T-helper 1 cell treated with Interleukin-12 subunit alpha and Interleukin-12 subunit beta and Interleukin-4 antibody, amounts not matched to agents 30 μg/mL and 1 μg/mL, for 36 hours (primary cell): Measurements from ENCODE around the gene SRPK1.

Experiments
- H3K27ac Mint-ChIP-seq: one replicate; pipeline ENCODE4 v1.8.0; 2021; ENCODE audit warnings: mild to moderate bottlenecking, mixed read lengths
- H3K27me3 Mint-ChIP-seq: one replicate; pipeline ENCODE4 v1.8.0; 2021; ENCODE audit warnings: low read depth, mixed read lengths
- H3K36me3 Mint-ChIP-seq: one replicate; pipeline ENCODE4 v1.8.0; 2021; ENCODE audit warnings: low read depth, mixed read lengths
- H3K4me1 Mint-ChIP-seq: one replicate; pipeline ENCODE4 v1.8.0; 2021; ENCODE audit warnings: low read depth, mixed read lengths
- H3K4me3 Mint-ChIP-seq: one replicate; pipeline ENCODE4 v1.8.0; 2021; ENCODE audit warnings: mild to moderate bottlenecking, moderate library complexity, mixed read lengths
- H3K9me3 Mint-ChIP-seq: one replicate; pipeline ENCODE4 v1.8.0; 2021; ENCODE audit warnings: mixed read lengths

The SRPK1 gene

DNA sequence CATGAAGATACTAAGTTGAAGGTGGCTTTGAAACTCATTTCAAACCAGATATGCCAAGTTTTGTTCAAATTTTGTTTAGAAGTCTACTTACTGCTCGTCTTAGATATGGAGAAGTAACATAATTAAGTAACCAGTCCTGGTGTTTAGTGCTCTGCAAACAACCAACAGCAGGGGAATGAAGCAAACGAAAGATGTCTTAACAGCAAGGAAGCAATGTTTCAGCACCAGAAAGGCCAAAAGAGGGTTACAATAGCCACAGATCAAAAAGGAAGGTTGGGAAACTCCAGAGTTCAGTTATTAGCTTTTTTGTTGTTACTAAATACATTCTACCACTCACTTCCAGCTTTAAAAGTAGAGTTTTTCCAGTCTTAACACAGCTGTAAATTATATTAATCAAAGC lies 70.7 kb downstream of the SRPK1 start:
- H3K27ac Mint-ChIP-seq = no peak overlapping the region
- no peak overlapping the region for H3K4me3 Mint-ChIP-seq

GRCh38 chr6:35844290-35844689 lies 76.6 kb downstream of the SRPK1 start:
- Mint-ChIP-seq H3K36me3 (peaks cover 33% of the 10 kb centered on the region), H3K27ac (no peak overlapping the region), H3K27me3 (no peaks in the 10 kb centered on the region), H3K9me3 (peaks cover 8% of the 10 kb centered on the region), H3K4me1 (no peaks in the 10 kb centered on the region), H3K4me3 (no peak overlapping the region)

More for the DNA sequence above, 70.7 kb downstream of the SRPK1 start:
- Mint-ChIP-seq H3K9me3 (peaks cover 8% of the 10 kb centered on the region), H3K27me3 (no peaks in the 10 kb centered on the region), H3K4me1 (no peaks in the 10 kb centered on the region), H3K36me3 (peaks cover 56% of the 10 kb centered on the region)

DNA sequence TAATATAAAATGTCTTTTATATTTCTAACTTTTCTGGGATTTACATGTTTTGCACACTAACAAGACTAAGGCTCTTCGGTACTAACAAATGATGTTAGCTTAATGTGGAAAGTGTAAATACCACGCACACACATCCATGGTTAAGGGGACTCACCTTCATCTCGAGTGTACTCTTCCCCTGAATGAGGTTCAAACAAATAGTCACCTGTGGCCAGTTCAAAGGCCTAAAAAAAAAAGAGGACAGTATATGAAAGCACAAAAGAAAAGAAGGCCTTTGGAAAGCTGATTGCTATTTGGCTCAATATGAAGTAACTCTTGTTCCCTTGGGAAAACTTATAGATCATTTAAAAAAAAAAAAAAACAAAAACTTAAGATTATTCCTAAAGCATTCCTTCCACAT lies 78.5 kb downstream of the SRPK1 start:
- Mint-ChIP-seq H3K4me1 (peaks cover 4% of the 10 kb centered on the region), H3K27ac (no peak overlapping the region), H3K4me3 (no peak overlapping the region), H3K27me3 (no peaks in the 10 kb centered on the region), H3K9me3 (no peaks in the 10 kb centered on the region), H3K36me3 (peaks cover 29% of the 10 kb centered on the region)

DNA sequence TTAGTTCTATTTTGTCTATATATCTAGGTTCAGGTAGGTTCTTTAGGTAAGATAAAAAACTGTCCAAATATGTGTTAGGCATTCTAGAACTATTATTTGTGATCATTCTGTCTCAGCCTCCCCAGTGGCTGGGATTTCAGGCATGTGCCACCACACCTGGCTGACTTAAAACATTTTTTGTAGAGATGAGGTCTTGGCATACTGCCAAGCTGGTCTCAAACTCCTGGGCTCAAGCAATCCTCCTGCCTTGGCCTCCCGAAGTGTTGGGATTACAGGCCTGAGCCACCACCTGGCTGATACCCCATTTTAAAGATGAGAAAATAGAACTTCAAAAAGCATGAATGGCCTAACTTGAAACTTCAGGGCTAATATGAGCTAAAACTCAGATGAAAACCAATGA lies 81.9 kb downstream of the SRPK1 start:
- no peak overlapping the region for H3K27ac Mint-ChIP-seq
- H3K27me3 Mint-ChIP-seq = no peaks in the 10 kb centered on the region
- peaks cover 27% of the 10 kb centered on the region for H3K36me3 Mint-ChIP-seq
- H3K4me3 Mint-ChIP-seq = no peak overlapping the region
- no peaks in the 10 kb centered on the region for H3K9me3 Mint-ChIP-seq
- H3K4me1 Mint-ChIP-seq = peaks cover 4% of the 10 kb centered on the region

GRCh38 chr6:35833536-35833935 lies 87.4 kb downstream of the SRPK1 start:
- H3K9me3 Mint-ChIP-seq = no peaks in the 10 kb centered on the region
- no peak overlapping the region for H3K4me3 Mint-ChIP-seq
- H3K4me1 Mint-ChIP-seq = peaks cover 3% of the 10 kb centered on the region
- no peak overlapping the region for H3K27ac Mint-ChIP-seq
- H3K27me3 Mint-ChIP-seq = no peaks in the 10 kb centered on the region
- peaks cover 27% of the 10 kb centered on the region for H3K36me3 Mint-ChIP-seq

GRCh38 chr6:35831257-35832007 lies 89.5 kb downstream of the SRPK1 start:
- H3K27me3 Mint-ChIP-seq = no peaks in the 10 kb centered on the region
- no peaks in the 10 kb centered on the region for H3K4me1 Mint-ChIP-seq
- H3K4me3 Mint-ChIP-seq = no peak overlapping the region
- no peak overlapping the region for H3K27ac Mint-ChIP-seq
- H3K9me3 Mint-ChIP-seq = no peaks in the 10 kb centered on the region
- peaks cover 19% of the 10 kb centered on the region for H3K36me3 Mint-ChIP-seq

- Mint-ChIP-seq H3K27ac (no peak overlapping the region), H3K4me1 (no peaks in the 10 kb centered on the region), H3K27me3 (no peaks in the 10 kb centered on the region), H3K4me3 (no peak overlapping the region), H3K9me3 (no peaks in the 10 kb centered on the region), H3K36me3 (peaks cover 10% of the 10 kb centered on the region)
Measured at GRCh38 chr6:35829306-35829705, 91.6 kb downstream of the SRPK1 start.

- Mint-ChIP-seq H3K4me1 (no peaks in the 10 kb centered on the region), H3K27ac (no peak overlapping the region), H3K4me3 (no peak overlapping the region), H3K36me3 (no peaks in the 10 kb centered on the region), H3K9me3 (no peaks in the 10 kb centered on the region), H3K27me3 (no peaks in the 10 kb centered on the region)
Measured at GRCh38 chr6:35824552-35825192, 96.2 kb downstream of the SRPK1 start.

GRCh38 chr6:35823601-35824000 lies 97.3 kb downstream of the SRPK1 start:
- no peaks in the 10 kb centered on the region for H3K27me3 Mint-ChIP-seq
- no peaks in the 10 kb centered on the region for H3K9me3 Mint-ChIP-seq

GRCh38 chr6:35817515-35817914 lies 103.4 kb downstream of the SRPK1 start:
- H3K27ac Mint-ChIP-seq = no peak overlapping the region
- peaks cover 11% of the 10 kb centered on the region for H3K9me3 Mint-ChIP-seq
- H3K27me3 Mint-ChIP-seq = no peaks in the 10 kb centered on the region
- no peaks in the 10 kb centered on the region for H3K4me1 Mint-ChIP-seq
- no peak overlapping the region for H3K4me3 Mint-ChIP-seq
- no peaks in the 10 kb centered on the region for H3K36me3 Mint-ChIP-seq

More at GRCh38 chr6:35823601-35824000, 97.3 kb downstream of the SRPK1 start:
- no peak overlapping the region for H3K4me3 Mint-ChIP-seq
- H3K27ac Mint-ChIP-seq = no peak overlapping the region
- H3K4me1 Mint-ChIP-seq = no peaks in the 10 kb centered on the region
- no peaks in the 10 kb centered on the region for H3K36me3 Mint-ChIP-seq

- no peaks in the 10 kb centered on the region for H3K4me1 Mint-ChIP-seq
- no peaks in the 10 kb centered on the region for H3K36me3 Mint-ChIP-seq
- H3K27me3 Mint-ChIP-seq = peaks cover 4% of the 10 kb centered on the region
- no peak overlapping the region for H3K27ac Mint-ChIP-seq
- peaks cover 8% of the 10 kb centered on the region for H3K9me3 Mint-ChIP-seq
- H3K4me3 Mint-ChIP-seq = no peak overlapping the region
Measured at GRCh38 chr6:35811699-35811995, 109.3 kb downstream of the SRPK1 start.

DNA sequence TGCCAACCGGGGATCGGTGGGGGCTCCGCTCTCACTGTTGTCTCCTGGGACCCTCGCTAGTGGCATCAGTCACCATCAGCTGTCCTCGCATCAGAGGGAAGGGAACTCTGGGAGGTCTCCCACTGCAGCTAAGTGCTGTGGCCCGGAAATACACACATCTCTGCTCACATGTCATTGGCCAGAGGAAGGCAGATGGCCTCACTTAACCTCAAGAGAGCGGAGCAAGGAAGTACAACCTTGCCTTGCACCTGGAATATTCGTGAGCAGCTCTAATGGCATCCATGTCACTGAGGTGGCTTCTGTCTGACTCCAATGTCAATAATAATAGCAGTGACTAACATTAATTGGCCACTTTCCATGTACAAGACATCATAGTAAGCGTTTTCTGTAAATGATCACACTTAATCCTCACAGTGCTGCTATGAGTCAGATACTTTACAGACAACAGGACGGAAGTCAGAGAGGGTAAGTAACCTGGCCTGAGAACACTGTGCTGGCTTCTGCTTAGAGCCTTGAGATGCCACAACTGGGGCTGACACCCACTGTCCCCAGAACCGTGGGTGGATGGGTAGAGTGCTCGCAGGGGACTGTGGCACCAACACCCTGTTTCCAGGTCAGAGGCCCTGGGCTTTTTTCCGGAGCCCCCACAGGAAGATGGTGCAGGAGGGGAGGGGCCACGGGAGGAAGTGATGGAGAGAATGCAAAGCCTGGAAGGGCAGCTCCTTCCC lies 109.8 kb downstream of the SRPK1 start:
- peaks cover 4% of the 10 kb centered on the region for H3K27me3 Mint-ChIP-seq
- no peak overlapping the region for H3K4me3 Mint-ChIP-seq
- H3K36me3 Mint-ChIP-seq = no peaks in the 10 kb centered on the region
- H3K27ac Mint-ChIP-seq = no peak overlapping the region
- H3K4me1 Mint-ChIP-seq = no peaks in the 10 kb centered on the region
- peaks cover 8% of the 10 kb centered on the region for H3K9me3 Mint-ChIP-seq

DNA sequence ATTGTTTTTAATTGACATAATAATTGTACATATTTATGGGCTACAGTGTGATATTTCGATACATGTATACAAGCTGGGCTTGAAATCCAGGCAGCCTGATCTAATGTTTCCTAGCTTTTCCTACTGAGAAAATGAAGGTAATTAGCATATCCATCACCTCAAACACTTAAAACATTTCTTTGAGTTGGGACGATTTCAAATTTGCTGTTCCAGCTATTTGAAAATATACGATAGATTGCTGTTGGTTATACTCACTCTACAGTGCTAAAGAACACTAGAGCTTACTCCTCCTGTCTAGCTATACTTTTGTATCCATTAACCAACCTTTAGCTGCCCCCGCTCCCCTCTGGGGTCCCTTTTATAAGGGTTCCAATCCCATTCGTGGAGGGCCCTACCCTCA lies 111.1 kb downstream of the SRPK1 start:
- Mint-ChIP-seq H3K9me3 (no peaks in the 10 kb centered on the region), H3K36me3 (no peaks in the 10 kb centered on the region), H3K27ac (no peak overlapping the region), H3K4me1 (peaks cover under 1% of the 10 kb centered on the region), H3K4me3 (no peak overlapping the region), H3K27me3 (peaks cover 4% of the 10 kb centered on the region)

GRCh38 chr6:35808688-35809087 lies 112.2 kb downstream of the SRPK1 start:
- no peak overlapping the region for H3K4me3 Mint-ChIP-seq
- H3K4me1 Mint-ChIP-seq = peaks cover 2% of the 10 kb centered on the region
- no peak overlapping the region for H3K27ac Mint-ChIP-seq
- H3K27me3 Mint-ChIP-seq = peaks cover 4% of the 10 kb centered on the region
- no peaks in the 10 kb centered on the region for H3K36me3 Mint-ChIP-seq
- H3K9me3 Mint-ChIP-seq = no peaks in the 10 kb centered on the region
